ENCODE data around the gene PROC.

DNA sequence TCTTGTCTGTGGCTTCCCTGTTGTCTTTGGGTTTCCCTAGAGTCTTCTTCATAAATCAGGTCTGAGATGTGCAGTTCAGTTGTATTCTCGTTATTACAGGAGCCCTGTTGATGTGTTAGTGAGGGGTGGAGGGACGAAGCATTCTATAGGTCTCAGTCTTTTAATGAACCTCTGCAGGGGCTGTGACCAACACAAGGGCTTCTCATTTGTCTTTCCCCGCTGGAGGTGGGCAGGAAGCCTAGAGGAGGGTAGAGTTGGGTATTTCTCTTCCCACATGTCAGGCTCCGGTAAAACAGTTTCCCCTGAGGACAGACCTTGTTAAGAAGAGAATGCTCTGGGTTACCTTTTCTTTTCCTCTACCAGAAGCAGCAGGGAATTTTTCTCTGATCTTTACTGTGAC, 31.2 kb downstream of the PROC start:
- no peak for TF ChIP-seq POLR2A (IDR thresholded peaks at IDR 0.05; ENCODE audit: low read depth)
- no peak for TF ChIP-seq CTCF (IDR thresholded peaks at IDR 0.05)
- no peak for TF ChIP-seq POLR2AphosphoS5 (IDR thresholded peaks at IDR 0.05)
- no peak for TF ChIP-seq EP300 (IDR thresholded peaks at IDR 0.05)

Data from esophagus muscularis mucosa (tissue), 4 donors.